HG02943 (cell line): ENCODE measurements around the gene NFATC3.

ENCODE experiments used
- ATAC-seq: cut with Tn5 transposase; IDR thresholded peaks from one replicate; pipeline ENCODE4 v1.9.1; 2021; ENCODE audit warnings: mild to moderate bottlenecking, low read depth, moderate library complexity; ENCODE audit not compliant: unreplicated experiment

The NFATC3 gene

DNA sequence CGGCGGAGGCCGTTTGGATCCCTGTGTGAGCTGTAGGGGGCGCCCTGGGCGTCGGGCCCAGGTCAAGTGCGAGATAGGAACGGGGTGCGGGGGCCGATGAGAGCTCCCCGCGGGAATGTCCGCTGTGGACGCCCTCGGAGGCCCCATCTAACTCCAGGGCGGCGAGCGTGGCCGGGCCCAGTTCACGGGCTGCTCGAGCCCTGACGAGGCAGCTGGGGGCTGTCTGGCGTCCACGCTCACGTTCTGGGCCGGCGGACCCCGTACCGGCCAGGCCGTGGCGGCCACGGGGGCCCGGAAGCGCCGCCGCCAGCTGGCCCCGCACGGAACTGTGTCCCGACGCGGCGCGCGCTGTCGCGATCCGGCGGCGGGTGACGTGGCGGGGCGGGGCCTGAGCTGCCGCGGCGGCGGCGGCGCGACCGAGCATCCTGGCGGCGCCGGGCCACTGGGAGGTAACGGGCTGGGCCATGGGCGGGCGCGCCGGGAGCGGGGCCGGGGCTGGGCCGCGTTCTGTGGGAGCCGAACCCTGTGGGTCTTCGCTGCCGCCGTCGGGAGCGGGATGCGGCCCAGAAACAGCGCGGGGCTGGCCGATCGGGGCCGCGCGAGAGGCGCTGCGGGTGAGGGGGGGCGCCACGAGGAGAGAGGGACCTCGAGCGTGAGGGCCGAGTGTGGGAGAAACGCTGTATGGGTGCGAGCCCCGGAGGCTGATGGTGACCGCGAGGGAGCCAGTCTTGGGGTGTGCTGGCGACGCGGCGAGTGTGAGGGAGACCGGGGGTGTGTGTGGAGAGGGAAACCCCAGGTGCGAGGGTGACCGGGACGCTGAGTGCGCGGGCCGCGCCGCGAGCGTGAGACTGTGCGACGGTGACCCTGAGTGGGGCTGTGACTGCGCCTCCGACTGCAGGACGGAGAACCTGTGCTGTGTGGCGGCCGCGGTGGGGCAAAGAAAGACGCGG is 179.2 kb downstream of the NFATC3 start, which contains the start of gene SLC7A6:
Gene SLC7A6 (plus strand): TSS at position 399 of the 950 bp plus-strand sequence. CDS start 10,201 bp downstream, outside the sequence.
- ATAC-seq, result peak; percentile 62

DNA sequence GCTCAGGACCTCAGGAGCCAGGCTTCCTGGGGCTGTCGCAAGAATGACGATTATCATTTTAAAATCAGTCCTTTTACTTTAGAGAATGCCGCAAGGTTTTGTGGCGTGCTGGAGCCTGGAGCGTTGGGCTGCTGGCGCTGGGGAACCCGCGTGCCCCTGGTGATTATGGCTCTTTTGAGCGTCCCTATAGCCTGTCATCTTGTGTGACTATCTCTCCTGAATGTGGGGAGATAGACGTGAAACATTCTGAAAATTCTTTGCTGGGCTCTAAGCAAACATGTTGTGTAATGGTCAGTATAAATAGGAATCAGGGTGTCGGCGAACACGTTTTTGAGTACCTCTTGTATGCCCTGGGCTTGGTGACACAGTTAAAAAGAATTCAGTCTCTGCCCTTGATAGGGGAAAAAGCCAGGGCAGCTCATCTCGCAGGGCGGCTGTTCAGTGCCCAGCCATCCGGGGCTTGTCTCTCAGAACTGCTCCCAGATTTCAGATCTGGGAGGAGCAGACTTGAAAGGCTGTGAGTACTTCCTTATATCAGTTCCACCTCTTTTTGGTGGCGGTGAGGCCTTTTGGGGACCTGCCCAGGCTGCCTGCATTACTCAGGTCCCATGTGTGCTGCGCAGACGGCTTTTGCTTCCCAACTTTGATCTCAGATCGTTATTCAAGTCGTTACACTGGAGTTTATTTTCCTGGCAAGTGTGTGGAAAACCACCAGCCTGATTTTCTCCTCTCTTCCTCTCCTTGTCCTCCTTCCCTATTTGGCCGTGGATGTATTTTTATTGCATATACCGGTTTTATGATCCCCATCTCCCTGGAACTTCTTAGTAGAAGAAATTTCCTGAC is 180.1 kb downstream of the NFATC3 start:
- ATAC-seq, result no peak

DNA sequence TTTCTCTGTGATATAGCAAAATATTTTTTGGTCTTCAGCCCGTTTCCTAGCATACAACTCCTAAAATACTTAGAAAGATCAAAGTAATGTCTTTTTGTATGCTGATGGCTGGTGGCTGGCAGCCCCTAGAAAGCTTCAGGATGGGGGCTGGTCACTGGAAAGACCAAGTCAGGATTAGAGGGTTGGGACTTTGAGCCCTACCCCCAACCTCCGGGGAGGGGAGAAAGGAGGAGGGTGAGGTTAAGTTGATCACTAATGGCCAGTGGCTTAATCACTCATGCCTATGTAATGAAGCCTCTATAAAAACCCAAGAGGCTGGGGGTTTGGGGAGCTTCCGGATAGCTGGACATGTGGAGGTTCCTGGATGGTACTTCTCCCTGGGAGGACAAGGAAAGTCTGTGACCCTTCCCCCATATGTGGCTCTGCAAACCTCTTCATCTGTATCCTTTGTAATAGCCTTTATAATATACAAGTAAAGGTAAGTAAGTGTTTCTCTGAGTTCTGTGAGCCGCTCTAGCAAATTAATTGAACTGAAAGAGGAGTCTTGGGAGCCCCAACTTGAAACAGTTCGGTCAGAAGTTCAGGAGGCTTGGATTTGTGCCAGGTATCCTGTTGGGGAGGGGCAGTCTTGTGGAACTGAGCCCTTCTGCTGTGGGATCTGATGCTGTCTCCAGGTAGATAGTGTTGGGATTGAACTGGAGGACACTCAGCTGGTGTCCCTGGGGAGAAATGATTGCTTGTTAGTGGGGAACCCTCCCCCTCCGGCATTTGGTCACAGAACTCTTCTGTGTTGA is 182.6 kb downstream of the NFATC3 start:
- no peak for ATAC-seq

DNA sequence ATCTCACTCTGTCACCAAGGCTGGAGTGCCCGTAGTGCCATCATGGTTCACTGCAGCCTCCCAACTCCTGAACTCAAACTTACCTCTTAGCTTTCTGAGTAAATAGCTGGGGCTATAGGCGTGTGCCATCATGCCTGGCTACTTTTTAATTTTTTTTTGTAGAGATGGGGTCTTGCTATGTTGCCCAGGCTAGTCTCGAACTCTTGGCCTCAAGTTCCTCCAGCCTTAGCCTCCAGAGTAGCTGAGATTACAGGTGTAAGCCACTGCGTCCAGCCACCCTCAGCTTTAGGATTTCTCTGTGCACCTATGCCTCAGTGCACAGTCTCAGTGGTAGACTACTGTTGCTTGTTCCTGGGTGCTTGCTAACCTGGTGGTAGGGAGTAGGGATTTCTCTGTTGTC is 184.6 kb downstream of the NFATC3 start:
- no peak for ATAC-seq

DNA sequence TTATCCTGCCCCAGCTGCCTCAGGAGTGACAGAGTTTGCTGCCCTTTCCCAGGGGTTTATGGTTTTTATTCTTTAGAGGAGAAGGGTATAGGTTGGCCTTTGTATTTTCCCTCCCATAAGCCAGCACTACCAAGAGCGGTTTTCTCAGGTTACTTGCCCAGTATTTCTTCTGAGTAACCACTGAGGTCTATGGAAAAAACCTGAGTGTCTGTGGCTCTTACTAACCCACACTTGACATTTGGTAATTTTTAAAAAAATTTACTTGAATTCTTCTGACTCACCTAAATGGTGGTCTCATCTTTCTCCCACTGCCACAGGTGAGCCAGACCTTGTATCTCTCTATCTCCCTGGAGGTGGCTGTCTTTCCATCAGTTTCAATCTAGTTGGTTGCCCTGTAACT is 185.2 kb downstream of the NFATC3 start:
- ATAC-seq, result no peak

DNA sequence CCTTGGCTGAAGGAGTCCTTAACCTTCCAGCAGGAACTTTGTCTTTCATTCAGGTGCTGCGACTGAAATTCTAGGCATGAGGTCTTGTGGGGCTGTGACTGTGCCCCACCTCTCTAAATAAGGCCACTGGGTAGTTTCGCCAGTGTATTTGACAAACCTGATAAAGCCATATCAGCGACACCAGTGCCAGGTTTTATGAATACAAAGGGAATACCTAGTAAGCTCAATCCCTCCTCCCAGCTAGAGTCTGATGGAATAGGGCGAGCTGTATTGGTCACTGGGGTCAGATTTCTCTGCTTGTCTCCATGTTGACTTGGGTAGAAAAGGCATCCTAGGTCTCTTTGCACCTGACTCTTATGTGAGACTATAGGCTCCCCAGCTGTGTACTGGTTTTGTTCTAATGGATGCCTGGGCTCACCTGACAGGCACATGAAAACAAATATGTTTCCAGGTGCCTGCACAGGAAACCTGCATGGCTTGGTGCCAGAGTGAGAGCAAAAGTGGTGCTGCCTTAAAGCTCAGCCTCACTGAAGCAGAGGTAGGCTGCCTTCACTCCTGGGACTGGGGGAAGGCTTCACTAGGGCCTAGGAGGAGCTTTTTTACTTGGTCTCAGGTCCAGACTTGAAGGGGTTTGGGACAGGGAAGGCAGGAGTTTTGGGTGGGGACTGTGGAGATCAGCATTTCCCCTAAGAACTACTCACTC is 187.5 kb downstream of the NFATC3 start:
- ATAC-seq, result no peak

DNA sequence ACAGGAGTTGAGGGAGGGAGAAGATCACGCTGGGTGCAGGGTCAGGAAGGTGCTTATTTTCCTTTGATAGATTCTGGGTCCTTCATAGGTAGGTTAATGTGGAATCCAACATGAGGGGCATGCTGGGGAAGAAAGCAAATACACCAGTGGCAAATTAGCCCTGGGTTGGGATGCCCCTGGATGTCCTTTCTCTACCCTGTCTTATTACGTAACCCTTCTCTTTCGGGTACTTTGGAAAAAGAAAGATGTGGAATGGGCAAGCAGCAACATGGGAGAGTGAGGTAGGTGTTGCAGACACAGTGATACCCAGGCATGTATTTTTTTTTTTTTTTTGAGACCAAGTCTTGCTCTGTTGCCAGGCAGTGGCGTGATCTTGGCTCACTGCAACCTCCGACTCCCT is 188.3 kb downstream of the NFATC3 start:
- ATAC-seq, result no peak

DNA sequence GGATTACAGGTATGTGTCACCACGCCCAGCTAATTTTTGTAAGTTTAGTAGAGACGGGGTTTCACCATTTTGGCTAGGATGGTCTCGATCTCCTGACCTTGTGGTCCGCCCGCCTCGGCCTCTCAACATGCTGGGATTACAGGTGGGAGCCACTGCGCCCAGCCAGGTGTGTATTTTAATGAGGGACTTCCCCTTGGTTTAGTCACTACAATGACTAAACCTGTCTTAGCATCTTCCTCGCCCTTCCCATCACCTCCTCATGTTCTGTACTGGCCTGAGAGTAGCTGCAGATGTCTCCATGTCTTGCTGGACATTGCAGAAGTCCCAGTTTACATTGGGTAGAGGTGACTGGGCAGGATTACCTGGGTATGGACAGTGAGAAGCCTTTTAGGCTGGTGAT is 188.7 kb downstream of the NFATC3 start:
- ATAC-seq, result no peak

DNA sequence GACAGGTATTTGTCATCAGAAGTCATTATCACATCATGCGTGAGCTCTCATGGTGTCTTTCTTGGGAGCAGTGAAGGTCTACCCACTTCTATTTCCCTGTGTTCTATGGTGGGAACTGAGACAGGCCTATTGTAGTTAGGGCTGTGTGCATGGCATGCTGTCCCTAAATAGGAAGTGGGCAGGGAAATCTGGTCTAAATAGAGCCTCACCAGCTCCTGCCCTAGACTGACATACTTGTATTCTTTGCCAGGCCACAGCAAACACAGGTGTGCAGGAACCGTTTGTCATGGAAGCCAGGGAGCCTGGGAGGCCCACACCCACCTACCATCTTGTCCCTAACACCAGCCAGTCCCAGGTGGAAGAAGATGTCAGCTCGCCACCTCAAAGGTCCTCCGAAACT is 189.3 kb downstream of the NFATC3 start:
- no peak for ATAC-seq

DNA sequence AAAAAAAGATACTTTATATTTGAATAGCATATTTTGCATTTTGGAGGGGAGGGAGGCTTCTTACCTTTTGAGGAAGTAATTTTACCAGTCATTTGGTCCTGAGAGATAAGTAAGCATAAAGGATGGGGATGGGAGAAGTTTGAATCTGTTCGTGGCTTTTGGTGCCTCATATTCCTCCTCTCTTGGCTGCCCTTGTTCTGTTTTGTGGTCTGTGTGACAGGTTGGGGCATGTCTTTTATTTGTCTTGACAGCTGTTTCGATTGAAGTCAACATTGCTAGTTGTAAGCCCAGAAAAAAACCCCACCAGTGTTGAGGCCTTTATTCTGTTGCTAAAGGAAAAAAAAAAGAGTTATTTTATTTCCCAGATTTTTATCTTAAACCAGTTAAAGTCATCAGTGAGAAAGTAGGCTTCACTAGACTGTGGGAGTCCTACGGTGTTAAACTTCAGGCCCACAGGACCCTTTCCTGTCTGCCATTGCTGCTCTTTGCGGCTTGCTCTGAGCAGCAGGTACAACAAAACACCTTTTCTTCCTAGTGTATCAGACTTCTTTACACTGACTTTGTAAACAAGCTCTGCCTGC is 190.5 kb downstream of the NFATC3 start:
- ATAC-seq, result no peak

DNA sequence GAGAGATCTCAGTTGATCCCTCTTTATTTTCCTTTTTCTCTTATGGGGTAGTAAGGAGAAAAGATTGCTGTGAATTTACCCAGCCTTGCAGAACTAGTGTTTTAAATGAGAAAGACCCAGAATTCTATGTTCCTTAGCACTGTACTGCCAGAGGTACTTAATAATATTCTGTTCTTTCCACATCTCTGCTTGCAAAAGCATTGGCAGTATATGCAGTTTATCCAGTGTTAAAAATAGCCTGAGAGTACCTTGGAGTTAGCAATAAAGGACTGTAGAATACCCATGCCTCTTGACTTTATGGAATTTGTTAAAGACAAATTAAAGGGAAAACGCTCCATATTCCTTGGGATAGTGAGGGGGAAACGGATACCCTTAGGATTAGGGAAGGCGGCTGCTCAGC is 191.1 kb downstream of the NFATC3 start:
- ATAC-seq, result no peak
